Stimulated activated CD8-positive, alpha-beta memory T cell treated with anti-CD3 and anti-CD28 coated beads, Interleukin-12 subunit alpha, Interleukin-12 subunit beta, amount 100 ng/mL, for 24 hours (primary cell): Measurements from ENCODE around the gene RTEL1.
"Not testable (repeated sequence)": the region's sequence is repeated elsewhere in the genome, so short reads cannot be mapped to it uniquely, and the experiment has no call there.

Experiments
- DNase-seq: peaks from one replicate; pipeline ENCODE4 v3.0.0-alpha.2; 2020; ENCODE audit errors: extremely low read depth

Gene RTEL1

DNA sequence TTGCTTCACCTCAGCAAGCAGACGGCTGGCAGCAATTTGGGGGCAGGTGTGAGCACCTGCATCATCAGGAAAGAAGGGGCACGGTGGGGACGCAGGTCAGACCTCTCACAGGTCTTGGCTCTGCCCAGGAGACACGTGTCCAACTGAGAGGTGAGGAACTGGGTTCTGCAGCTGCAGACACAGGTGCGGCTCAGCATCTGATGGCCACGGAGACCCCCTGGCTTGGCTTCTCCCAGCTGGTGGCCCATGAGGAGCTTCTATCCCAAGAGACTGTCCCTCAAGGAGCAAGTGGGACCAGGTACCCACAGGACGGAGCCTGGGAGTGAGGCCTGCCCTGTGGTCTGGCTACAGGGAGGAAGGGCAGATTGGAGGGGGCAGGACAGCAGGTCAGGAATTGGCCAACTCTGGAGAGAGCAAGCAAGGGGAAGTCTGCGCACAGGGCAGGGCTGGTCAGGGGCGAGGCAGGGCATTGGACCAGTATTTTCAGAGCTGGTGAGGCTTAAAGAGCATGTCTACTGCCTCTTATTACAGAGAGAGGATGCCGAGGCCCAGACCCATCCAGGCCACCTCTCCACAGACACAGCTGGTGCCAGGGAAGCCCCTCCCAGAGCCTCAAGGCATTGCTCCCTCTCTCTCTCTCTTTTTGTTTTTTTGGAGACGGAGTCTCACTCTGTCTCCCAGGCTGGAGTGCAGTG, 9.1 kb upstream of the RTEL1 start:
- no peak for DNase-seq

DNA sequence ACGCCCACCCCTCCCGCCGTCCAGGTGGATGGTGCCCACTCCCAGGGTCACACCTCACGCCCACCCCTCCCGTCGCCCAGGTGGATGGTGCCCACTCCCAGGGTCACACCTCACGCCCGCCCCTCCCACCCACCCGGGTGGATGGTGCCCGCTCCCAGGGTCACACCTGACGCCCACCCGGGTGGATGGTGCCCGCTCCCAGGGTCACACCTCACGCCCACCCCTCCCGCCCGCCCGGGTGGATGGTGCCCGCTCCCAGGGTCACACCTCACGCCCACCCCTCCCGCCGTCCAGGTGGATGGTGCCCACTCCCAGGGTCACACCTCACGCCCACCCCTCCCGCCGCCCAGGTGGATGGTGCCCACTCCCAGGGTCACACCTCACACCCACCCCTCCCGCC, 7.6 kb upstream of the RTEL1 start:
- DNase-seq: not testable (repeated sequence)

DNA sequence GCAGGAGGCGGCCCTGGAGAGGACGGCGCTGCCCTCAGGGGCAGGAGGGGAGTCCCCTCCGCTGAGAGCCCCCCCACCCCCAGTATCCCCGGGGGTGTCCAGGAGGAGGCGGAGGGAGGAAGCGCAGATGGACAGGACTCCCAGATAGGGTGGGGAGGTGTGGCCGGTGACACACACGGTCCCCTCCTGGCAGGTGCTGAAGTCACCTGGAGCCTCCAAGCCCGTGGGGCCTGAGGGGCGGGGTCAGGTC, 6.2 kb upstream of the RTEL1 start:
- DNase-seq: no peak

DNA sequence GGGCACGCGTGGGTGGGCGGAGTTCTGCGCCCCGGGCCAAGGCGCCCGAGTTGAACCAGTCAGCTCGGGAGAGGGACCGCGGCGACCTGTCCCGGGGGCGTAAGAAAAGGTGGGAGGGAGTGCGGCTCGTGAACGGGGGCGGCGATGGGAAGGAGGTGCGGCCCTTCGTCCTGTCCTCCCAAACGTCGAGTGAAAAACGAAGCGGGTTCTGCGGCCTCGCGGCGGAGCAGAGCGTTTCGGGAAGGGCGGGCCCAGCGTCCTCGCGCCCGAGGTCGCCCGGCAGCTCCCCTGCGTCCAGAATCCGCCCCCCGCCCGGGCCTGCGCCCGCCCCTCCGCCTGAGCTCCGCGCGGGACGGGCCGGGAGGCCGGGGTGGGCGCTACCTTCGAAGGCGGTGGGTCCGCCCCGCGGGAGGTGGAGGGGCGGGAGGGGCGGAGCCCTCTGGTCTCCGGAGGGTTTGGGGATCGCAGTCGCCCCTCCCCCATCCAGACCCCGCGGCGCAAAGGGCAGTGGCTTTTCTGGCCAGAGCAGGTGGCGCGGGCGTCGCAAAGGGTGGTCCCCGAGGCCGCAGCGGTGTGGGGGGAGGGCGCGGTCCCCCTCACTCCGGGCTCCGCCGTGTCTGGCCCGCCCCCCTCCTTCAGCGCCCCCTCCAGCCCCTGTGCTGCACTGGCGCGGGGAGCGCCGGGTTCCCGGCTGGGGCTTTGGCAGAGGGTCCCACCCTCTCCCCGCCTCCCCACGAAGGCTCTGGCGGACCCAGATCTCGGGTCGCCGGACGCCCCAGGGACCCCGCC, 5.7 kb upstream of the RTEL1 start:
- DNase-seq: no peak

DNA sequence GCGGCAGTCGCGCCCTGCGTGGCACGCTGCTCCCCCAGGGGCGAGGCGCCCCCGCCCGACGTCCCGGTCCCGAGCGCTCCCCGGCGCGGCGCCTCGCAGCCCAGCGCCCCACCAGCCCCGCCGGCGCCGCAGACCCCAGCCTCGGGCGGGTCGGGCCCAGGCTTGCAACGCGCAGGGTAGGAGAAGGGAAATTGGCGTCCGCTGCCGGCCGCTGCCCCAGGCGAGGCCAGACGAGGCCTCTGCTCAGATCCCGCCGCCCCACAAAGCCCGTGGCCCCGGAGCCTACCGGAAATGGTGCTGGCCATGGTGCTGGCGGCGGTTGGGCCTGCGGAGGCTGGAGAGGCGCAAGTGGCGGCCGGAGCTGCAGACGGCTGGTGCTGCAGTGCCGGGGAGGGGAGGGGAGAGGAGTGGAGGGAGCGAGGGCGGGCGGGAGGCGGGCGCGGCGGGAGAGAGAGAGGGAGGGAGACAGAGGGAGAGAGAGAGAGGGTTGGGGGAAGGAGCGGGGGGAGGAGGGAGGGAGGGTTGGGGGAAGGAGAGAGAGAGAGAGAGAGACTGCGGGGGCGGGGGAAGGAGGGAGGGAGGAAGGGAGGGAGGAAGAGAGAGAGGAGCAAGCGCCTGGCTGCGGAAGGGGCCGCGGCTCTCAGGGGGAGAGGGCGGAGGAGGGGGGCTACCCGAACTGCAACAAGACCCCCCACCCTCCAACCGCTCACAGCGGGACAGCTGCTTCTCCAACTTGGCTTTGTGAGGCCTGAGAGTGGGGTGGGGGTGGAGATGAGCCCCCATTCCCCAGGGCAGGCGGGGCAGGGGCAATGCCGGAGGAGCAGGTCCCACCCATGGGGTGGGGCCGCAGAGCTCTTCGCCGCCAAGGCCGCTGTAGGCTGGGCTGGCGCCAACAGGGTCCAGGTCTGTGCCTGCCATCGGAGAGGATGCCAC, 4.8 kb upstream of the RTEL1 start, which contains the start of gene STMN3:
Gene STMN3 (minus strand): TSS at position 384 of the 933 bp plus-strand sequence. CDS start 79 bp downstream, at position 305.
- no peak for DNase-seq

DNA sequence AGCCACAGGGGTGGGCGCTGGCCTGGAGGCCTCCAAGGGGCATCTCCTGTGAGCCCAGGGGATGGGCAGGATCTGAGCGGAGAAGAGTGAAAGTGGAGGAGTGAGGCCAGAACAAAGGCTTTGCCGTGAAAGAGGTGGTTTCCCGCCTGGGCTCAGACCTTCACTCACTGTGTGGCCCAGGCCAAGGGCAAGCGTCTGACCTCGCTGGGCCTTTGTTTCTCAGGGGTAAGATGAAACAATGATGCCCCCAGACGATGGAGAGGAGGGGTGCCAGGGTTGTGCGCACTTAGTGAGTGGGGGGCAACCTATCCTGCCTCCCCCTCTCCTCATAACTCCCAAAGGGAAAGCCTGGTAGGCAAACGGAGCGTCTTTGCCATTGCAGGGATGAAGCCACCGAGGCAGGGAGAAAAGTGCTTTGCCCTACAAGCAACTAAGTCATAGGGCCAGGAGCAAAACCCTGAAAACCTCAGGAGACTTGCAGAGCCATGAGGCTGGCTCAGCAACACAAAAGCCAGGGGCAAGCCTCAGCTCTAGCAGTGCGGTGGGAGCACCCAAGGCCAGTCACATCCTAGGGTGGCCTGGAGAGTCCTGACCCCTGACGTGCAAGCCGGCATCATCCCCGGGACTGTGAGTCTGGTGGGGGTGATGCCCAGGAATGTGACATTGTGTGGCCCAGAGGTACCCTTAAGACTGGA, 4.0 kb upstream of the RTEL1 start:
- no peak for DNase-seq

DNA sequence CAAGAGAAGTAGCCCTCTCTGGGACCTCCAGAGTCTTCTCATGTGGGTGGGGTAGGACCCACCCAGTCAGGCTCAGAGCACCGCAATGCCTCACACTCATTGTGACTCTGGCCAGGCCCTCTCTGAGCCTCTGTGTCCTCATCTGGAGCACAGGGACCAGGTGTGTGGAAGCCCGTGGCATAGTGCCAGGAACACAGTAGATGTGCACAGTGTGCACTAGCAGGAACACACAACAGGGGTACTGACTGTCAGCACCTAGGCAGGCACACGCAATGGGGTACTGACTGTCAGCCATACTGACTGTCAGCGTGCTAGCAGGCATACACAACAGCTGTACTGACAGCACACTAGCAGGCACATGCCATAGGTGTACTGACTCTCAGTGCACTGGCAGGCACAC, 2.9 kb upstream of the RTEL1 start:
- no peak for DNase-seq

DNA sequence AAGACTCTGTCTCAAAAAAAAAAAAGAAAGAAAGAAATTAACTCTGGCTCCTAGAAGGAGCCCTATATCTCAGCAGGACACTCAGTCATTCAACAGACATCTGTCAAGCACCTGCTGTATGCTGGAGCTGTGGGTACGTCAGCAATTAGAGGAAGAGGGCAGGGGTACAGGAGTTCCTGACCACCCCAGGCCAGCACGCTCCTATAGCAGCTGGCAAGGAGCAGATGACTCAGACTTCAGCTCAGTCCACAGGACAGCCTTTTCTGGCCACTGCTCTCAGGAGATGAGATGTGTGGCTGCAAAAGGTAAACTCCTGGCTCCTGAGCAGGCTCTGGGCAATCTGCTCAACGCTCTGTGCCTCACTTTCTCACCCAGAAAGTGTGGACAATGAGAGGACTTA, 1.7 kb upstream of the RTEL1 start:
- no peak for DNase-seq

DNA sequence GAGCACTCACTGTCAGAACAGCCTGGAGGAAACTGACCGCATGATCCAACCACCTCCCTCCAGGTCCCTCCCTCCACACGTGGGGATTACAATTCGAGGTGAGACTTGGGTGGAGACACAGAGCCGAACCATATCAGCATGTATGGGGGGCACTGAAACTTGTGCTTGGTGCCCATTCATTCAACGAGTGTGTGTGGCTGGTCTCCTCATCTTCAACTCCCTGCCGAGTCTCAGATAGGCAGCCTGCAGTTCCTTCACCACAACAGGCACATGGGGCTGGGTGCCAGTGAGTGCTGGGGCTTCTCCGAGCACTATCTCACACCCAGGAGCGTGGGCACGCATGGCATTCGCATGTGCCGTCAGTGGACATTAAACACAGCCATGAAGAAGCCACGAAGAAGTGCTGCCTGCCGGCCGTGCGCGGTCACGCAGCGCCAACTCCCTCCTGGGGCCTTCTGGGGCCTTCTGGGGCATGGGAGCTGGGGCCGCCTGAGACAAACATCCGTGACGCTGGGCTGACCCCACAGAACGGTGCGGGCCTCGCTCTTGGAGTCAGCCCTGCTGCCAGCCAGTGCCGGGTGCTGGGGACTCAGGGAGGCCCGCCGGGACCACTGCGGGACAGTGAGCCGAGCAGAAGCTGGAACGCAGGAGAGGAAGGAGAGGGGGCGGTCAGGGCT, 714 bp upstream of the RTEL1 start:
- no peak for DNase-seq

DNA sequence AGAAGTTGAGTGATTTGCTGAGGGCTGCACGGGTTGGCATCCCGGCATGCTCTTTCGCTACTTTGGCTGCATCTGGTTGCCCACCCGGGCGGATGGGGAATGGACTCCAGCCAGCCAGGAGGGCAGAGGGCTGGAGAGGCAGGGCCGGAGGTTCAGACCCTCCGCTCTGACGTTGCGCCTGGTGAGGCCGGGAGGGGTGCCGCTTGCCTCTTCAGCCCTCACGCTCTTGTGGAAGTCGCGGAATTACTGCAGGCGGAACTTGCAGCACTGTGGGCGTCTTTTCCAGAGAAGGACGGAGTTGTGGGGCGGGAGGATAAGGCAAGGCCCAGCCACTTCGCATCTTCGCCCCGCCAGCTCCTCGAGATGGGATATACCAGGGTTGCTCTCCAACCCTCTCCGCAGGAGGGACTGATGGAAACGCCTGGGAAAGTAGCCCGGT, 656 bp downstream of the RTEL1 start:
- DNase-seq: no peak

DNA sequence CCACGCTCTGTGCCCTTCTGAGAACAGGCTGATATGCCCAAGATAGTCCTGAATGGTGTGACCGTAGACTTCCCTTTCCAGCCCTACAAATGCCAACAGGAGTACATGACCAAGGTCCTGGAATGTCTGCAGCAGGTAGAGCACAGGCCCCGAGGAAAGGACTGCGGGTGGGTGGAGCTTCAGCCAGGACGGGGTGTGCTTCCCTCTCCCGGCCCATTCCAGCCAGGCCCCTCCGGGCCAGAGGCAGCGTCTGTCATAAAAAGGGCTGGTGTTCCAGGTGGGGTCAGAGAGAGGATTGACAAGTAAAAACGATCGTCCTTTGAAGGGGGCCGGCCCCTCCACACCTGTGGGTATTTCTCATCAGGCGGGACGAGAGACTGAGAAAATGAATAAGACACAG, 1.3 kb downstream of the RTEL1 start:
- DNase-seq: no peak

DNA sequence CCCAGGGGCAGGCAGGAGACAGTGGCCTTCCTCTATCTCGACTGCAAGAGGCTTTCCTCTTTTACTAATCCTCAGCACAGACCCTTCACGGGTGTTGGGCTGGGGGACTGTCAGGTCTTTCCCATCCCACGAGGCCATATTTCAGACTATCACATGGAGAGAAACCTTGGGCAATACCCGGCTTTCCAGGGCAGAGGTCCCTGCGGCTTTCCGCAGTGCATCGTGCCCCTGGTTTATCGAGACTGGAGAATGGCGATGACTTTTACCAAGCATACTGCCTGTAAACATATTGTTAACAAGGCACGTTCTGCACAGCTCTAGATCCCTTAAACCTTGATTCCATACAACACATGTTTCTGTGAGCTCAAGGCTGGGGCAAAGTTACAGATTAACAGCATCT, 2.1 kb downstream of the RTEL1 start:
- not testable (repeated sequence) for DNase-seq

DNA sequence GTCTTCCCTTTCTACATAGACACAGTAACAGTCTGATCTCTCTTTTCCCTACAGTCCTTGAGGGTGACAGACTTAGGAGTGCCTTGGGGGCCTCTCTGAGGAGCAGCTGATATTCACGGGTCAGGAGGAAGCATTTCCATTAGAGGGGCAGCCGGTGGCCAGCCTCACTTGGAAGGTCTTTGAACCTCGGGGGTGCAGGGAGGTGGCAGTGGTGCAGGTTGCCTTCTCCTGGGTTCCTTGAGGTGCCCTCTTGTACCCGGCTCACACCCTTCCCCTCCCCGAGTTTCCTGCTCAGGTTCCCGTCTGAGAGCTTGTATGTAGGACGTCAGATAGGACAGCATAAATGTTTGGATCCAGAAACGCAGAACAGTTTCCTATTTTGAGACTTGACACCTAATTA, 2.5 kb downstream of the RTEL1 start:
- DNase-seq: no peak

DNA sequence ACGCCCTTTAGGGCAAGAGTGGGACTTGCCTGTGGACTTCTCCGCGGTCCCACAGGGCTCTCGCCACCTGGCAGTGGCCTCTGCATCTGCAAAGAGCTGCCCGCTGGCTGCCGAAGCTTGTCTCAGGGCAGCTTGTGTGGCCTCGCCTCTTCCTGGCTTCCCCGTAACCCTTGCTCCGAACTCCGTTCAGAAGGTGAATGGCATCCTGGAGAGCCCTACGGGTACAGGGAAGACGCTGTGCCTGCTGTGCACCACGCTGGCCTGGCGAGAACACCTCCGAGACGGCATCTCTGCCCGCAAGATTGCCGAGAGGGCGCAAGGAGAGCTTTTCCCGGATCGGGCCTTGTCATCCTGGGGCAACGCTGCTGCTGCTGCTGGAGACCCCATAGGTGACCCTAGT, 3.0 kb downstream of the RTEL1 start:
- no peak for DNase-seq

DNA sequence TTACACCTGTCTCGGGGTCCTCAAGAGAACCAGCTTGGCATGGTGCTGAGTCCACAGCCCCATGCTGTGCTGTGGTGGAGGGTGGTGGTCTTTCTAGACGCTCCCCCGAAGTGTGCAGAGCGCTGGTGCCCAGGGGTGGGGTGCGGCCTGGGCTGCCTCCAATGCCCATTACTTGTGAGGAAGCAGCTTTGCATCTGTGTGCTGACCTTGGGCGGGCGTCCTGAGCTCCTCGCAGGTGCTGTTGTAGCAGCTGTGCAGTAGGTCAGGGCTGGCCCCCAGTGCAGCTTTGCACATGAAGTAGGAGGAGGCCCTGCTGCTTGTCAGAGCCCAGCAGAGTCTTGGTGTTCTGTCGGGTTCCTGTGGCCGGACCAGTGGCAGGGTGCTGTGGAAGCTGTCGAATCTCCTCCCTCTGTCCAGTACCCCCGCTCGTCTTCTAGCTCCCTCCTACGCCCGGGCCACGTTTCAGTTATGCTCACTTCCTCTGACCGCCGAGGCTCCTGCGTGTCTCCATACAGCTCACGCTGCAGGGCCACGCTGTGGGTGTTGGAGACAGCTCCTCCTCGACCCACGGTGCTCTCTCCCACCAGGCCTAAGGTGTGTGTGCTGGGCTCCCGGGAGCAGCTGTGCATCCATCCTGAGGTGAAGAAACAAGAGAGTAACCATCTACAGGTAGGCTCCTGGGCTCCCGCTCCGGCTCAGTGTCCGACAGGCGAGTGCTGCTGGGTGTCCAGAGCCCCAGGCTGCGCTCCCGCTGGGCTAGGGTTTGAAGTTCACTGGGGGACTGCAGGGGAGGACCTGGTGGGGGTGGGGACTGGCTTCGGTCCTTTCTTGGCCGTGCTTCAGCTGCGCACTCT, 4.1 kb downstream of the RTEL1 start:
- DNase-seq: no peak

DNA sequence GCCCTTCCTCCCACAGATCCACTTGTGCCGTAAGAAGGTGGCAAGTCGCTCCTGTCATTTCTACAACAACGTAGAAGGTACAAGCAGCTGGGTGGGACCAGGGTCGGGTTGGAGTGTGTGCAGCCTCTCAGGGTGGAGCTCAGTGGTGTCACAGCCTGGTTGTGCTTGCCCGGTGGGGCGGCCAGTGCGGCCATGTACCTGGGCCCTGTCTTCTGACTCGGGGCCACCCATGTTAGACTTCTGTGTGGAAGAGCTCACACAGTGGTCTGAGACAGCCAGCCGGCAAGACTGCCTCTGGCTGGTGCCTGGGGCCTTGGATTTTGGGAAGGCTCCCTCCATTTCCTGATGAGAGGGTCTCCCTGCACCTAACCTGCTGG, 4.7 kb downstream of the RTEL1 start:
- no peak for DNase-seq

DNA sequence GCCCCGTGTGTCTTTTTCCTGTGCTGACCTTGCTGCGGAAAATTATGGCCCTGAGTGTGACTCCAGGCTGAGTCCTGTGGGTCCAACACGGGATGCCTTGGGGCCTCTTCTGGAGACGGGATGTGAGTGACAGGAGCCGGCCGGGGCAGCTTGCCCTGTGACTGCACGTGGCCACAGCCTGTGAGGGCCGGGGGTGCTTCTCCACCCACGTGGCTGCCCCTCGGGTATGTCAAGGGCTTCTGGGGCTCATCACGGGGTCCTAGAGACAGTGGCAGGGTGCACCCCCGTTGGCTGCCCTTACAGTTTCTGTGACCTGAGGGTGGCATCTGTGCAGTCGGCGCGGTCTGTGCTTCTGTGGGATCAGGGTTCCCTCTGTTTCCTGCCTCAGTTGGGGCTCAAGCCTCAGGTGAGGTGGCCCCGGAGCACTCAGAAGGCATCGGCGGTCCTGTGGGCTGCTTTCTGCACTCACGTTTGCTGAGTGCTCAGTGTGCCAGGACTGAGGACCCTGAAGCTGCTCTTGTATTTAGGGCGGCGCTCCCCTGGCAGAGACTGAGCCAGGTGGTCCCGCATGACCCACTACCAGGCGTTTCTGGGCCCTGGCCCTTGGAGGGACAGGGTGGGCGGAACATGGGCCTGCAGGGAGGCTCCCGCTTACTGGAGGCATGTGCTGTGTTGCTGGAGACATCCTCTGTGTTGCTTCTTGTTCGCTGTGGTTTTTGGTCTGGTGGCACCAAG, 5.4 kb downstream of the RTEL1 start:
- no peak for DNase-seq

DNA sequence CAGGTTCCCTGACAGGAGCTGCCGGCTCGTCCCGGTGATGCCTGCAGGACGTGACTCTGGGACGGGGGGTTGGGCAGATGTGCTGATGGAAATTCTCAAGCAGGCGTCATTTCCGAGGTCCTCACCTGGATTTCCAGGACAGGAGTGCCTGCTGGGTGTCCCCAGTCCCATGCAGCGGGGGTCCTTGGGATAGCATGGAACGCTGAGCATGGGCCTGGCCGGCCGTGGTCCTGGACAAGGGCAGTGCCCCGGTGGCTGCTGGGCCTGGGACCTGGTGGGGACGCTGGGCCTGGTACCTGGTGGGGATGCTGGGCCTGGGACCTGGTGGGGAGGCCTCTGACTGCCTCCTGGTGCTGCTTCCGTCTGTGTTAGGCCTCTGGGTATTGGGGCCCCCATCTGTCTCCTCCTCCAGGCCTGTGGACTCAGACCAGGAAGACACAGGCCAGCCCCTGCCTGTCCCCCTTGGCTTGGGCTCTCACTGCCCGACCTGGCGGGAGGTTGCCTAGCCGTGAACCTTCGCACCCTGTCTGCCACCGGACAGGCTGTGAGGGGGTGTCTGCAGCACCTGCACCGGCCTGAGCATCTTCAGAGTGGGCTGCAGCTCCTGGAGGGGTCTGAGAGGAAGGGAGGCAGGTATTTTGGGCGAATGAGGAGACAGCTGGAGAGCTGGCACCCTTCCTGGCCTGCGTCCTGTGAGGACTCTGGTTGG, 6.2 kb downstream of the RTEL1 start:
- no peak for DNase-seq
